GM23248 (cell line): ENCODE results near the gene WNT5B.

Experiments used
- EZH2 ChIP-seq: fragments of 200-600 bp; sonication (generic); IDR thresholded peaks from 2 replicates; pipeline ENCODE4 v1.6.1; 2018; ENCODE audit warnings: antibody characterized with exemption, mild to moderate bottlenecking; ENCODE audit not compliant: insufficient read depth, poor library complexity, severe bottlenecking
- EZH2phosphoT487 ChIP-seq: fragments of 200-600 bp; sonication (generic); IDR thresholded peaks from 2 replicates; pipeline ENCODE4 v1.6.1; 2018; ENCODE audit warnings: antibody characterized with exemption, moderate library complexity, mild to moderate bottlenecking, low read depth; ENCODE audit not compliant: insufficient read depth

DNA sequence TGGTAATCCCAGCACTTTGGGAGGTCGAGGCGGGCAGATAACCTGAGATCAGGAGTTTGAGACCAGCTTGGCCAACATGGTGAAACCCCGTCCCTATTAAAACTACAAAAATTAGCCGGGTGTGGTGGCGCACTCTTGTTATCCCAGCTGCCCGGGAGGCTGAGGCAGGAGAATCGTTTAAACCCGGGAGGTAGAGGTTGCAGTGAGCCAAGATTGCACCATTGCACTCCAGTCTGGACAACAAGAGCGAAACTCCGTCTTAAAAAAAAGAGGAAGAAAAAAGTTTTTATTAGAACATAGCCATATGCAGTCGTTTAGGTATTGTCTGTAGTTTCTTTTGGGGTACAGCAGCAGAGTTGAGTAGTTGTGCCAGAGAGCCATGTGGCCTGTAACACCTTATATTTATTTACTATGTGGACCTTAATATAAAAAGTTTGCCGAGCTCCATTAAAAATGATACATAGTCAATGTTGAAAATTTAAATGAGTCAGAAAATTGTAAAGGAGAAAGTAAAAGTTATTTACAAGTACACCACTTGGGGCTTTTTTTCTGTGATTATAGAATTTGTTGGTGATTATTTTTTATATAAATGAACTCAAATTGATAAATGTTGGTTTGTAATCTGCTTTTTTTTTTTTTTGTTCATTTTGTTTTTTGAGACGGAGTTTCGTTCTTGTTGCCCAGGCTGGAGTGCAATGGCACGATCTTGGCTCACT lies 64.0 kb downstream of the WNT5B start:
- no peak for TF ChIP-seq EZH2phosphoT487
- TF ChIP-seq EZH2: no peak
